ENCODE results near the gene DAB2IP.

Gene DAB2IP

DNA sequence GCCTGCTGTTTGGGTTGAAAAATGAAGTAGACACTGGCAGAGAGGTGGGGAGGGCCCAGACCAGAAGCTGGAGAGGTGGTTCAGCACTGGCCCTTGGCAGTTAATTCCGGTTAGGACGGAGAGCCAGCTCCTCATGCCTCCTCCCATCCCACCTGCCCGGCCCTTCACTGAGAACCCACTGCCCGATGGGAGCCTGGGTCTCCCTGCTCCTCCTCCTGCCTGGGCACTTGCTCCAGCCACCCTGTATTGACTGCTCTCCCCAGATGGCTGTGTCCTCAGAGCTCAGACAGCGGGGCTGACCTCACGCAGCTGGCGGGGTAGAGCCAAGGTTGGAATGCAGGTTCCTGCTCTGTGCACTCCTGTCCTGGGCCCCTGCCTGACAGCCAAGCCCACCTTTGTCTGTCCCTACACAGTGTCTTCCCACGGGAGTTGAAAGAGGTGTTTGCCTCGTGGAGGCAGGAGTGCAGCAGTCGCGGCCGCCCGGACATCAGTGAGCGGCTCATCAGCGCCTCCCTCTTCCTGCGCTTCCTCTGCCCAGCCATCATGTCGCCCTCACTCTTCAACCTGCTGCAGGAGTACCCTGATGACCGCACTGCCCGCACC is 114.7 kb downstream of the DAB2IP start:
- DNase-seq = no peak

DNA sequence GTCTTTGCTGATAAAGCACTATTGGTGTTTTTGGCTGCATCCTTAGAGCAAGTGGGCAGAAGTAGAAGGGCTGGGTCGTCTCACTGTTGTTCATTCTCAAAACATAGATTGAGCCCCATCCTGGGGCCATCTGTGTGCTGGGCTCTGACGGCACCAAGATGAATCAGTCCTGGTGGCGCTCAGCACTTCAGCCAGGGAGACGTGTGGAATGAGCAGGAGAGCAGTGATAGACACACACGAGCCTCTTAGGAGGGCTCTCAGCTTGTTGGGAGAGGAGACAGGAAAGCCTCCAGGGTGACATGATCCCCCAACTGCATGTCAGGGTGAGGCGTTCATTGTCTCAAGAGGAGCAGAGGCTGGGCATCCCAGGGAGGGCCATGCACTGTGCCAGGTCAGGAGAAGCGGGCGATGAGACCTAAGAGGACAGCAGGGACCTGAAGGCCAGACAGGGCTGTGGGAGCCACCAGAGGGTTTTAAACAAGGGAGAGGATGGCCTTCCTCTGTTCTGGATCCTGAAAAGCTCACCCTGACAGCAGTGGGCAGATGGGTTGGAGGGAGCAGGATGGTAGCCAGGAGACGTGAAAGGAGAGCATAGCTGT is 115.8 kb downstream of the DAB2IP start:
- no peak for DNase-seq

DNA sequence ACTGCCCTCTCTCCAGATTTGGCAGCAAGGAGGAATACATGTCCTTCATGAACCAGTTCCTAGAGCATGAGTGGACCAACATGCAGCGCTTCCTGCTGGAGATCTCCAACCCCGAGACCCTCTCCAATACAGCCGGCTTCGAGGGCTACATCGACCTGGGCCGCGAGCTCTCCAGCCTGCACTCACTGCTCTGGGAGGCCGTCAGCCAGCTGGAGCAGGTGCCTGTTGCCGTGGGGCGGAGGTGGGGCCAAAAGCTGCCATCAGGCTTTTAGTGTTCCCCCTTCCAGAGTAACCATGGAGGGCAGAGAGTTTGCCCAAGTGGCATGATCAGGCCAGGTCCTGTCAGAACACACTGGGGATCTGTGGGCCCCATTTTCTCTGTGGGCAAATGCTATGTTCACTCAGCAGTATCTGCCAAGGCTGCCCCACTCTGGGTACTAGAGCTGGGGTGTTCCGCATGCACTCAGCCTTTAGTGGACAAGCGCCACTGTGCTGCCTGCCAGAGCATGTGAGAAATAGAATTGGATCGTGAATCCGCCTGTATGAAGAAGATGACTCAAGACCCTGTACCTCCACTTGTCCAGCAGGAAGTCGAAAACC is 117.1 kb downstream of the DAB2IP start:
- DNase-seq = no peak

DNA sequence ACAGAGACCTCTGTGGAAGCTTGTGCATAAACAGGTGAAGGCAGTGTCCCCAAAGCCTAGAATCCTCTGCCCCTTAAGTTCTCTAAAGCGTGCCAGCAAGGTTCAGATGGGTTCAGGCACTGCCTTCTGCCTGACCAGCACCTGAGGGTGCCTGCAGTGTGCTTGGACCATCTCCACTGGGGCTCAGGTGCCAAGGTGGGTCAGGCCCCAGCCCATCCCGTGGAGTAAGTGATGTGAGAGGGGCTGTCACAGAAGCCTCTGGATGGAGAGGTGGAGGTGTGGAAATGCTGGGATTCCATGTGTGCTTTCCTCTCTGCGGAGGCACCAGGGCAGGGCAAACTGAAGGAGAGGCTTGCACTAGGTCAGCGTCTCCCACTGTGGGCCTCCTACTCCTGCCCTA is 118.5 kb downstream of the DAB2IP start:
- DNase-seq = no peak

DNA sequence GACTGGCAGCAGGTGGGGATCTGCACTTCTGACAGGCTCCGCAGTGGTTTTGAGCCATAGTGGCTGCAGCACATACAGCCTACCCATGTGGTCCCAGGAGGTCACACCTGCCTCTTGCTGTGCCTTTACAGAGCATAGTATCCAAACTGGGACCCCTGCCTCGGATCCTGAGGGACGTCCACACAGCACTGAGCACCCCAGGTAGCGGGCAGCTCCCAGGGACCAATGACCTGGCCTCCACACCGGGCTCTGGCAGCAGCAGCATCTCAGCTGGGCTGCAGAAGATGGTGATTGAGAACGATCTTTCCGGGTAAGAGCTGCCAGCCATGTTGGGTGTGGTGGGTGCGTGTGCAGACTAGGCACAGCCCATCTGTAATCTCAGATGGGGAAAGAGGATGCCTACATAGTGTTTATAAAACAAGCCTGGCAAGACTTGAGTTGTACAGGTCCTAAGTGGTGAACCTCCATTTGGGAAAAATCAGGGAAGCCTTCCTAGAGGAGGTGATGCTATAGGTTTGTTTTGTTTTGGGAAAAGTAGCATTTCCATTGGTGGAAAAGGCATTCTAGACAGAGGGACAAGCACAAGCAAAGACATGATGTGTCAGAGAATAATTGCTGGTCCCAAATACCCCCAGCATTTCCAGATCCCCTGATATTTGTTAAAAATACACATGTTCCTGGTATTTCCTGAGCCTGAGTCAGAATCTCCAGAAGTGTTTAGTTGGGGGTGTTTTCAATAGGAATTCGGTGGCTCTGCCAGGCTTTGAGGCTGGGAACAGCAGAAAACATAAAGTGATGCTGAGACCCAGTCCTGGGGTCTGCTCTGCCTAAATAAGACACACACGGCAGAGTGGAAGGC is 119.2 kb downstream of the DAB2IP start:
- no peak for DNase-seq

DNA sequence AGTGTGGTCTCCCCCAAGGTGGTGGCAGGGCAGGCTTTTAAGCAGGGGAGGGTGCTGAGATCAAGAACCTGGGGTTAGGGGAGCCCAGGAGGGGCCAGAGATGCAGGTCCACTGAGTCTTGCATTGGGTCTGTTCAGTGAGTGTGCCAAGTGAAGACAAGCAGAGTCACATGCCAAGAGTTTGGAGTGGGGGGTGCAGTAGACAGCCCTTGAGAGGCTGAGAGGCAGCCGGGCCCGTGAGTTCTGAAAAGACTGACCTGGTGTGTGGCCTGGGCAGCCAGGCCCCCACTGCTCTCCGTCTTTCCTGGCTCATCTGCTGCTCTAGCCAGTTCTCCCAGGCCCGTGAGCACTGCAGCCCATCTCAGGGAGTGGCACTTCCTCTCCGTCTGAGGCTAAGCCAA is 120.0 kb downstream of the DAB2IP start:
- no peak for DNase-seq

DNA sequence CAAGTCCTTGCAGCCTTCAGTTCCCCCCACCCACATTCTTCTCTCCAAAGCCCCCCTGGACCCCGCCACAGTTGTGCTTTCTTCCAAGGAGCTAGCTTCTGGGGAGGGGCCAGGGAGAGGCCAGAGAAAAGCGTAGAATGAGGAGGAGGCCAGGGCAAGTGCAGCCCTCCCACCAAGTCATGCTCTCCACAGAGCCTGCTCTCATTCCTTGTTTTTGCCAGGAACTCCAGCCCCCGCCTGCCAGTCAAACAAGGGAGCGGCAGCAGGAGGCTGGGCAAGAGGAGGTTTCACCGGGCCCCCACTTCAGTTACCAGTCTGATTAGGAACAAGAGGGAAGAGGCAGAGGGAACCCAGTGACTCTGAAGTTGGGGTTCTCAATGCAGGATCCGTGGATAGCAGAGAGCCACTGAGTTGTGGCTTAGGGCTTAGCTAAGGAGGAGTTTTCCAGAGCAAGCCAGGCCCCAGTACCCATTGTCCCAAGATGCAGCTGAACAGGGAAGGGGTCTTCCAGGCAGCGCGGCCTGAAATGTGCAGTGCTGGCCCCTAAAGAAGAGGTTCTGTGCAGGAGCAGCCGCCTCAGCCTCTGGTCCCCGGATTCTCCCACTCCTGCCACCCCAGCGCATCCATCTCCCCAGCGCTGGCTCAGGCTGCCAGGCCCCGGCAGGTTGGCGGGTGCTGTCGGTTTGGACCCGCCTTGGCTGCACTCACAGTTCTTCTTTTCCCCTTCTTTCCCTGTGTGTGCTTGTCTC is 120.6 kb downstream of the DAB2IP start:
- DNase-seq = no peak

DNA sequence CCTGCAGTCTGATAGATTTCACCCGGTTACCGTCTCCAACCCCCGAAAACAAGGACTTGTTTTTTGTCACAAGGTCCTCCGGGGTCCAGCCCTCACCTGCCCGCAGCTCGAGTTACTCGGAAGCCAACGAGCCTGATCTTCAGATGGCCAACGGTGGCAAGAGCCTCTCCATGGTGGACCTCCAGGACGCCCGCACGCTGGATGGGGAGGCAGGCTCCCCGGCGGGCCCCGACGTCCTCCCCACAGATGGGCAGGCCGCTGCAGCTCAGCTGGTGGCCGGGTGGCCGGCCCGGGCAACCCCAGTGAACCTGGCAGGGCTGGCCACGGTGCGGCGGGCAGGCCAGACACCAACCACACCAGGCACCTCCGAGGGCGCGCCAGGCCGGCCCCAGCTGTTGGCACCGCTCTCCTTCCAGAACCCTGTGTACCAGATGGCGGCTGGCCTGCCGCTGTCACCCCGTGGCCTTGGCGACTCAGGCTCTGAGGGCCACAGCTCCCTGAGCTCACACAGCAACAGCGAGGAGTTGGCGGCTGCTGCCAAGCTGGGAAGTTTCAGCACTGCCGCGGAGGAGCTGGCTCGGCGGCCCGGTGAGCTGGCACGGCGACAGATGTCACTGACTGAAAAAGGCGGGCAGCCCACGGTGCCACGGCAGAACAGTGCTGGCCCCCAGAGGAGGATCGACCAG is 121.3 kb downstream of the DAB2IP start:
- DNase-seq = no peak

DNA sequence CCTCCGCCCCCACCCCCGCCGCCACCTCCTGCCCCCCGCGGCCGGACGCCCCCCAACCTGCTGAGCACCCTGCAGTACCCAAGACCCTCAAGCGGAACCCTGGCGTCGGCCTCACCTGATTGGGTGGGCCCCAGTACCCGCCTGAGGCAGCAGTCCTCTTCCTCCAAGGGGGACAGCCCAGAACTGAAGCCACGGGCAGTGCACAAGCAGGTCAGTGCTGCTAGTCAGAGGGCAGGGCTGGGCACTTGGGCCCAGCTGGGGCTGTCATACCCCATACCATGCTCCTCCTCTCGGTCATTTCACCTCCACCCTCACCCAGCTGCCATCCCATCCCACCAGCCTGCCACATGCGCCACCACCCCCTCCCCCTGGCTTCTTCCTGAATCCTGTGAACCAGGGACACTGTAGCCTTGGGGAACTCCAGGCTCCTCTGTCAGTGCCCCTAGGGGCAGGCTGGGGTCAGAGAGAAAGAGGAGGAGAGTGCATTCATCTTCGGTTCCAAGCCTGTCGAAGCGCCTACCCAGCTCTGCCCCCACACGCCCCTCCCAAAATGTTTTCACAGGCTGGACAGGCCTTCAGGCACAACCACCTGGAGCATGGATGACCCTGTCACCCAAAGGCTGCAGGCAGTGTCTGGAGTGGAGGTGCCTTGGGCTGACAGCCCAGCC is 122.0 kb downstream of the DAB2IP start:
- no peak for DNase-seq

DNA sequence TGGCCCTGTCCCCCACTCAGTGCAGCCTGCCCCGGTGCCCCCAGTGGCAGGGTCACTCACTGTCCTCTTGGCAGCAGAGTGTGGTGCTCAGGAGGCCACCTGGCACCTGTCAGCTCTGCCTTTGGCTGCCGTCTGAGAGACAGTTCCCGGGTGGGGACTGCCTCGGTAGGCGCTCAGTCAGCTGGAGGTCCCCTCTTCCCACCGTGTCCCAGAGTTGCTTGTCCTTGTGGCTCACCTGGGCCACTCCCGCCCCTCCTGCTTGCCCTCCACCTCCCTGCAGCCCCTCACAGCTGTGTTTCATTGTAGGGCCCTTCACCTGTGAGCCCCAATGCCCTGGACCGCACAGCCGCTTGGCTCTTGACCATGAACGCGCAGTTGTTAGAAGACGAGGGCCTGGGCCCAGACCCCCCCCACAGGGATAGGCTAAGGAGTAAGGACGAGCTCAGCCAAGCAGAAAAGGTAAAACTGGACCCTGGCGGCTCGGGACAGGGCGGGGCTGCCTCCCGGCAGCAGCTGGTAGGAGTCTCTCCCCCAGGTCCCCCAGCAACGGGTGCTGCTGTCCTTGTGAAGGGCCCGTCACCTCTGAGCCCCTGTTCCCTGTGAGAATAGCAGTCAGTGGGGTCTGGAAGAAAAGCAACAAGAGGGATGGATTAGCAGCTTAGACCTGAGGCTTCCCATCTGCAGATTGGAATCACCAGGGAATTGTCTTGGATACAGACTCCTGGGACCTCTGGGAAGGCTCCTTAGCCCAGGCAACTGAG is 122.7 kb downstream of the DAB2IP start:
- DNase-seq = no peak

DNA sequence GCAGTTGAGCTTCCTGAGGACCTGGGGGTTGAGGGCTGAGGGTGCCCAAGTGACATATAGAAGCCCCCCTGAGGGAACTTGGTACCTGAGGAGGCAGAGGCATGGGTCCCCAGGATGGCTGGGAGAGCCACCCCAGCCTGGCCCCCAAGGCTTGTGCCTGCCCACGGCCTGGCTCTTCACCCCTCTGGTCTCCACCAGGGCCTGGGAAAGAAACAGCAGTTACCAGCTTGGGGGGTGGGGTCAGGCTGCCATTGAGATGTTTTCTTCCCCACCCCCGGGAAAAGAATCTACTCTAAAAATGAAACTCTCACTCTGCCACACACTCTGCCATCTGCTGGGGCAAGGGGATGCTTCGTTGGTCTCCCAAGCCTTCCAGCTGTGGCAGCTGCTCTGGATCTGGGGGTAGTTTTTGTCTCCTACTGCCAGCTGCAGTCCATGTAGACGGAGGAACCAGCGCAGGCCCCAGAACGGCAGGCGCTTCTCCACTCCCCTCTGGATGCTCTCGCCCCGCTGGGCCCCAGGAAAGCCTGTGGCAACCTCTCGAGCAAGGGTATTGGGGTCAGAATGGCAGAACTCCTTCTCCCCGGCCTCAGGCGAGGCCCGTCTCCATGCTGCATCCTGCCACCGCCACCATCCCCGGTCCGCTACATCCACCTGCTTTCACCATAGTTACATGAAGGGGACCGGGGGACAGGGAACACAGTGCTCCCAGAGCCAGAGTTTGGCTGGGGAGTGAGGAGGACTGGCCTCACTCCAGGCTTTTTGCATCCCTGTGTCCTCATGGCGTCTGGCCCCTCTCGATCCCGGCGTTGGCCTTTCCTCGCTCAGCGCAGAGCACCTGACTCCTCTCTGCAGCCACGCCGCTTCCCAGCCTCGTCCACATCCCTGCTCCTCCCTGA is 123.5 kb downstream of the DAB2IP start:
- DNase-seq = no peak

DNA sequence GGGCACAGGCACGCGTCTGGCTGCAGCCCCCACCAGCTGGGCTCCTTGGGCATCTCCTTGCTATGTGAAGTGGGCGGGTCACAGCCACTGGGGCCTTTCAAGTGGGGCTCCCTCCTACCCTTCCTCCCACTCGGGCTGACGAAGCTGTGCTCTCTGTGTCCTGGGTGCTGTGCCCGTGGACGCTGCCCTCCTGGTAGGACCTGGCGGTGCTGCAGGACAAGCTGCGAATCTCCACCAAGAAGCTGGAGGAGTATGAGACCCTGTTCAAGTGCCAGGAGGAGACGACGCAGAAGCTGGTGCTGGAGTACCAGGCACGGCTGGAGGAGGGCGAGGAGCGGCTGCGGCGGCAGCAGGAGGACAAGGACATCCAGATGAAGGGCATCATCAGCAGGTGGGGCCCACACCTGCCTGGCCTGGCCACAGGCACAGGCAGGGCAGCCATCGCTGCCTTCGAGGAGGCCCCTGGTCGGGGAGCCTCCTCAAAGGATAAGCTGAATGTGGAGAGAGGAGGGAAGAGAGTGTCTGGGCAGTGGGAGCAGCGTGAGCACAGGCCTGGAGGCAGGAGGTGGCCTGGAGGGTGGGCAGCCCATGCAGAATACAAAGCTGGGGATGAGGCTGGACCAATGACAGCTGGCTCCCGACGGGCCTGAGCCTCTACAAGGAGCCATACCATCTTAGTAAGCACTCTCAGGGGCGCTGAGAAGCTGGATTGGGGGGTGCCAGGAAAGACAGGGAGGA is 124.7 kb downstream of the DAB2IP start:
- DNase-seq = no peak

DNA sequence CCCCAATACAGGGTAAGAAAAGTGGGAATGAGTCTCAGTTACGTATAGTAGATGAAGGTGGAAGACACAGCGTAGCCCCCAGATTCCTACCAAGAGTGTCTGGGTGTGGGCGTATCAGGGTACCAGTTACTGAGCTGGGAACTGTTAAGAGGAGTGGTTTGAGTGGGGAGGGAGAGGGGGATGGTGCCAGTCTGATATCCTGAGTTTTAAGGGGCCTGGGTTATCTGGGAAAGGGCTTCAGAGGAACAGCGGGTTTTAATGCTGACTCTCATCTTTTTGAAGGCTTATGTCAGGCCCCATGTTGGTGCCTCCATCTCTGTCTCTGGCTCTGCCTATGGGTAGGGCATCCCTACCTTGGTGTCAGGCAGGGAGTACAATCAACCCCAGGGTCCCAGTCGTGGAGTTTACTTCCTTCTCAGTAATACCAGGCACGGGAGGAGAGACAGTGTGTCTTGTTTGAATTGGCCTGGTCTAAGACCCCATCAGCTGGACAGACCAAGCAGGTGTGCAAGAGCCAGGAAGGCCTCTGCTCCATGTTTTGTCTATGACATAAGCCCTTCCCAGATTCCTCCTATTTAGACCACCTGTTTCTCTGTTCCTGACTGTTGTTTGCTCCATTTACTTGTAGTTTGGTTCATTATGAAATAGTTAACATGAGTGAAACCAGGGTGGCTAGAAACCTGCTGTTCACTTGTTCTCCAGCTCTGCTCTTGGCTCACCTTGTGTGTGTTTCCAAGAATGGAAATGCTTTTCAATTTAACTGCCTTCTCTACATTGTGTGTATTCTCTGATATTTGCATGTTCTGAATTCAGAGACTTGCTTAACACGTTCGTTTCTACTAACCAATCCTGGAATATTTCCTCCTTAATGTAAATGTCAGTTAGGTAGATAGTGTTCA is 125.6 kb downstream of the DAB2IP start:
- DNase-seq = no peak

DNA sequence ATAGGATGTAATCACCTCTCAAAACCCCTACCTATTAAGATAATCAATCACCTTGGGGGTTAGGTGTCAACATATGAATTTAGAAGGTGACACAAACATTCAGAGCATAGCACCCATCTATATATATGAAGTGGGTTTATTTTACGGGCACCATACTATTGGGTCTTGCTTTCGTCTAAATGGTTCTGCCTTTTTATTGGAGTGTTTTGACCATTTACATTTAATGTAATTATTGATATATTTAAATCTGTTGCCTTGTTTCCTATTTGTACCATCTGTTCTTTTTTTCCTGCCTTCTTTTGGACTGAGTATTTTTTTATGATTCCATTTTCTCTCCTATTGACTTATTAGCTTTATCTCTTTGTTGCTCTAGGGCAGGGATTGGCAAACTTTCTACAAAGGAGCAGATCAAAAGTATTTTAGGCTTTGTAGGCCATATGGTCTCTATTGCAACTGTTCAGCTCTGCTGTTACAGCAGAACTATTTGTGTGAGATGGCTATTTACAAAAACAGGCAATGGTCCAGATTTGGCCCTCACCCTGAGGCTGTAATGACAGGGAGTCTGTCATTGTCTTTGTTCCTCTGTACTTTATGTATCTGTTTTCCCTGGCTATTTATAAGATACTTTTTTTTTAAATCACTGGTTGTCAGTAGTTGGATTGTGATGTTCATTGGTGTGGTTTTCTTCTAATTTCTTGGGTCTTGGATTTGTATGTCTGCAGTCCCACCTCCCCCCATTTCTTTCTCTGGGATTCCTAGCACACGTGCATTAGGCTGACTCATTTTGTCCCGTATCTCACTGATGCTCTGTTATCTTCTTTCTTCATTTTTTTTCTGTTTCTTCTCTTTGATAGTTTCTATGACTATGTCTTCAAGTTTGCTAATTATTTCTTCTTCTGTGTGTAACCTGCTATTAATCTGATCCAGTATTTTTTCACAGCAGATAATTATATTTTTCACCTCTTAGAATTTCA is 127.1 kb downstream of the DAB2IP start:
- no peak for DNase-seq

DNA sequence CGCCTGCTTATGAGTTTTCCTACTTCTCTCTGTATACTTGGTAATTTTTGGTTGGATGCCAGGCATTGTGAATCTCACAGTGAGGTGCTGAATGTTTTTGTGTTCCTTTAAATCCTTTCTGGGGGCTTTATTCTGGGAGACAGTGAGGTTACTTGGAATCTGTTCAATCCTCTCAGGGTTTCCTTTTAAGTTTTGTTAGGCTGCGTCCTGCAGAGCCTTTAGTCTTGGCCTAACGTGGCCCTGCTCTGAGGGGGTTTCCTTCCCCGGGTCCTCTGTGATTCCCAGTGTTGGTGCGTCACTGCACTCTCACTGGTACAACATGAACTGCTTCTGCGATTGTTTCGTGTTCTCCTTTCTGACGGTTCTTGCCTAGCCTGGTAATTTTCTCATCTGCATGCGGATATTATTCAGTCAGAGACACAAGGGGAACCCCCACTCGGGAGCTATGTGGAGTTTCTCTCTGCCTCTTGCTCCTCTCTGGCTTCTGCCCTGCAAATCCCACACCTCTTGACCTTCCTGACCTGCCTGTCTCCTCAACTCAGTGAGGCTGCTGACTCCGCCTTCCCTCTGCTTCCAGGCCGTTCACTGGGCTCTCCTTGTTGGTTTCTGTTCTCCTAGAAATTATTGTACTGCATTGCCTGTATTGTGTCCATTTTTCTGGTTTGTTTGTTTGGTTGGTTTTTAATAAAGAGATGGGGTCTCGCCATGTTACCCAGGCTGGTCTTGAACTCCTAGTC is 128.1 kb downstream of the DAB2IP start:
- no peak for DNase-seq
